ENCODE measurements around the gene SCN2B.

- TF ChIP-seq POLR2A (IDR thresholded peaks at IDR 0.05; ENCODE audit: low read depth, low read length) (no peak), TAF1 (IDR thresholded peaks at IDR 0.05; ENCODE audit: low read depth, low read length) (no peak)
These were observed 26.4 kb upstream of the SCN2B start for GRCh38 chr11:118202599-118203422.
